Activated T-helper 1 cell treated with anti-CD3 and anti-CD28 coated beads, Interleukin-12 subunit alpha, Interleukin-12 subunit beta, Interleukin-2, Interleukin-4 antibody, amounts not matched to agents 30 ng/mL and 10 ng/mL and 1 ng/mL, durations not matched to agents 14 hours and 24 hours and 36 hours (primary cell): ENCODE results near the gene GSPT2. TPM values are rescaled to one million over a fixed set of nuclear protein-coding genes. Genes with fewer than 3 reads are reported as not detected.
"Not testable (repeated sequence)": the region's sequence is repeated elsewhere in the genome, so short reads cannot be mapped to it uniquely, and the experiment has no call there.

Source experiments
- DNase-seq: peaks from one replicate; pipeline ENCODE4 v3.0.0; 2021; ENCODE audit warnings: low spot score
- H3K27ac Mint-ChIP-seq: one replicate; pipeline ENCODE4 v1.8.0; 2021; ENCODE audit warnings: mild to moderate bottlenecking, mixed read lengths
- H3K27me3 Mint-ChIP-seq: one replicate; pipeline ENCODE4 v1.8.0; 2022; ENCODE audit warnings: mild to moderate bottlenecking, moderate library complexity, mixed read lengths; ENCODE audit not compliant: insufficient read depth
- H3K36me3 Mint-ChIP-seq: one replicate; pipeline ENCODE4 v1.8.0; 2021; ENCODE audit warnings: low read depth, mixed read lengths
- H3K4me1 Mint-ChIP-seq: one replicate; pipeline ENCODE4 v1.8.0; 2021; ENCODE audit warnings: low read depth, mixed read lengths
- H3K4me3 Mint-ChIP-seq: one replicate; pipeline ENCODE4 v1.8.0; 2021; ENCODE audit warnings: mild to moderate bottlenecking, moderate library complexity, mixed read lengths
- H3K9me3 Mint-ChIP-seq: one replicate; pipeline ENCODE4 v1.8.0; 2021; ENCODE audit warnings: mixed read lengths
- intact Hi-C: fragments of 100-400 bp; cut with micrococcal nuclease; formaldehyde crosslinking; loops from one replicate; pipeline ENCODE4 v1.15.1; 2024
- total RNA-seq: library from RNA; stranded (reverse); gene quantifications from 2 replicates; pipeline ENCODE4 v1.2.3, GENCODE V29; 2022

GSPT2 gene
- total RNA-seq = 12.7 and 13.7 TPM in 2 replicates

GRCh38 chrX:51743179-51743957 lies at the start of gene GSPT2:
Gene GSPT2, plus strand, starts transcription at chrX:51743442. Its CDS starts 185 bp downstream, at chrX:51743627.
- peak; percentile 55 for DNase-seq
- Mint-ChIP-seq H3K27ac (peak within 1 kb of the TSS; percentile 67), H3K9me3 (peaks cover 9% of the 10 kb centered on the region), H3K4me1 (peaks cover 21% of the 10 kb centered on the region), H3K4me3 (peak within 1 kb of the TSS; percentile 88), H3K27me3 (peaks cover 10% of the 10 kb centered on the region), H3K36me3 (peaks cover 25% of the 10 kb centered on the region)
- intact Hi-C loops = loop anchor here (1.0 kb wide), 2 partner anchors 60 to 150 kb away; partner anchors contain the start of gene MAGED1

GRCh38 chrX:51694254-51694653 lies 49.0 kb upstream of the GSPT2 start:
- no peaks in the 10 kb centered on the region for H3K27me3 Mint-ChIP-seq
- H3K36me3 Mint-ChIP-seq = no peaks in the 10 kb centered on the region
- intact Hi-C loops = no loop called here

GRCh38 chrX:51697397-51697796 lies 45.8 kb upstream of the GSPT2 start:
- no peaks in the 10 kb centered on the region for H3K27me3 Mint-ChIP-seq
- H3K9me3 Mint-ChIP-seq = no peaks in the 10 kb centered on the region
- H3K4me3 Mint-ChIP-seq = no peak overlapping the region
- intact Hi-C loops = no loop called here
- H3K36me3 Mint-ChIP-seq = no peaks in the 10 kb centered on the region
- no peaks in the 10 kb centered on the region for H3K4me1 Mint-ChIP-seq
- H3K27ac Mint-ChIP-seq = no peak overlapping the region
- no peak for DNase-seq

More at GRCh38 chrX:51694254-51694653, 49.0 kb upstream of the GSPT2 start:
- Mint-ChIP-seq H3K4me1 (no peaks in the 10 kb centered on the region), H3K27ac (no peak overlapping the region), H3K4me3 (no peak overlapping the region), H3K9me3 (no peaks in the 10 kb centered on the region)
- no peak for DNase-seq

GRCh38 chrX:51710277-51711164 lies 32.7 kb upstream of the GSPT2 start, which contains the start of gene CENPVL1:
Gene CENPVL1, plus strand, starts transcription at chrX:51710512. Its CDS starts 0 bp downstream, at chrX:51710512.
- DNase-seq, H3K27ac Mint-ChIP-seq, H3K27me3 Mint-ChIP-seq, intact Hi-C loops, H3K4me3 Mint-ChIP-seq, H3K9me3 Mint-ChIP-seq, H3K4me1 Mint-ChIP-seq, H3K36me3 Mint-ChIP-seq: not testable (repeated sequence)

- H3K36me3 Mint-ChIP-seq, H3K27me3 Mint-ChIP-seq, H3K9me3 Mint-ChIP-seq, DNase-seq, H3K4me1 Mint-ChIP-seq, H3K27ac Mint-ChIP-seq, intact Hi-C loops, H3K4me3 Mint-ChIP-seq: not testable (repeated sequence)
These were observed 30.1 kb upstream of the GSPT2 start for GRCh38 chrX:51712943-51713647.

GRCh38 chrX:51728202-51728601 lies 15.0 kb upstream of the GSPT2 start:
- no peak for DNase-seq
- Mint-ChIP-seq H3K4me1 (no peaks in the 10 kb centered on the region), H3K27ac (no peak overlapping the region), H3K27me3 (peaks cover 1% of the 10 kb centered on the region), H3K9me3 (no peaks in the 10 kb centered on the region), H3K36me3 (no peaks in the 10 kb centered on the region), H3K4me3 (no peak overlapping the region)
- intact Hi-C loops = no loop called here

- Mint-ChIP-seq H3K27me3 (peaks cover 10% of the 10 kb centered on the region), H3K36me3 (no peaks in the 10 kb centered on the region), H3K27ac (no peak overlapping the region), H3K4me1 (no peaks in the 10 kb centered on the region), H3K4me3 (no peak overlapping the region), H3K9me3 (no peaks in the 10 kb centered on the region)
- intact Hi-C loops = no loop called here
- DNase-seq = no peak
These were observed 6.2 kb upstream of the GSPT2 start for GRCh38 chrX:51737091-51737490.

- no peak overlapping the region for H3K27ac Mint-ChIP-seq
- peaks cover 21% of the 10 kb centered on the region for H3K4me1 Mint-ChIP-seq
- peaks cover 25% of the 10 kb centered on the region for H3K36me3 Mint-ChIP-seq
- H3K9me3 Mint-ChIP-seq = peaks cover 9% of the 10 kb centered on the region
- peak overlapping the region; percentile 88 for H3K4me3 Mint-ChIP-seq
- intact Hi-C loops = no loop called here
- no peak for DNase-seq
- peaks cover 10% of the 10 kb centered on the region for H3K27me3 Mint-ChIP-seq
These were observed 656 bp upstream of the GSPT2 start for GRCh38 chrX:51742586-51742985.

- DNase-seq = no peak
- intact Hi-C loops = no loop called here
- Mint-ChIP-seq H3K4me3 (no peak overlapping the region), H3K9me3 (peaks cover 9% of the 10 kb centered on the region), H3K27me3 (no peaks in the 10 kb centered on the region), H3K36me3 (peaks cover 25% of the 10 kb centered on the region), H3K4me1 (peaks cover 21% of the 10 kb centered on the region), H3K27ac (no peak overlapping the region)
These were observed 4.4 kb downstream of the GSPT2 start for GRCh38 chrX:51747671-51748070.

GRCh38 chrX:51759055-51759839 lies 16.0 kb downstream of the GSPT2 start:
- peaks cover 5% of the 10 kb centered on the region for H3K27me3 Mint-ChIP-seq
- H3K36me3 Mint-ChIP-seq = no peaks in the 10 kb centered on the region
- no peak for DNase-seq
- no peak overlapping the region for H3K4me3 Mint-ChIP-seq
- no peaks in the 10 kb centered on the region for H3K4me1 Mint-ChIP-seq
- H3K27ac Mint-ChIP-seq = no peak overlapping the region
- H3K9me3 Mint-ChIP-seq = no peaks in the 10 kb centered on the region
- intact Hi-C loops = no loop called here

- H3K27me3 Mint-ChIP-seq = peaks cover 2% of the 10 kb centered on the region
- H3K9me3 Mint-ChIP-seq = no peaks in the 10 kb centered on the region
- intact Hi-C loops = no loop called here
- H3K4me1 Mint-ChIP-seq = no peaks in the 10 kb centered on the region
- H3K27ac Mint-ChIP-seq = no peak overlapping the region
- DNase-seq = no peak
- H3K4me3 Mint-ChIP-seq = no peak overlapping the region
- no peaks in the 10 kb centered on the region for H3K36me3 Mint-ChIP-seq
These were observed 17.4 kb downstream of the GSPT2 start for GRCh38 chrX:51760657-51761056.

- DNase-seq = no peak
- Mint-ChIP-seq H3K27ac (no peak overlapping the region), H3K27me3 (peaks cover 3% of the 10 kb centered on the region), H3K4me1 (no peaks in the 10 kb centered on the region), H3K9me3 (no peaks in the 10 kb centered on the region), H3K4me3 (no peak overlapping the region), H3K36me3 (no peaks in the 10 kb centered on the region)
- intact Hi-C loops = no loop called here
These were observed 23.3 kb downstream of the GSPT2 start for GRCh38 chrX:51766546-51766945.
